OCI-LY7 (cell line): Measurements from ENCODE around the gene RIIAD1.

Experiments used
- CTCF ChIP-seq: fragments of 200-600 bp; sonication (generic); conservative IDR thresholded peaks from 2 replicates; pipeline ENCODE4 v1.5.1; 2014; ENCODE audit warnings: mild to moderate bottlenecking, antibody characterized with exemption, low read length, moderate library complexity, mixed read lengths
- EZH2phosphoT487 ChIP-seq: fragments of 200-600 bp; sonication (generic); IDR thresholded peaks from 2 replicates; pipeline ENCODE4 v1.6.1; 2018; ENCODE audit warnings: low read depth, borderline replicate concordance, mild to moderate bottlenecking, mixed run types, antibody characterized with exemption, low read length, moderate library complexity, mixed read lengths

DNA sequence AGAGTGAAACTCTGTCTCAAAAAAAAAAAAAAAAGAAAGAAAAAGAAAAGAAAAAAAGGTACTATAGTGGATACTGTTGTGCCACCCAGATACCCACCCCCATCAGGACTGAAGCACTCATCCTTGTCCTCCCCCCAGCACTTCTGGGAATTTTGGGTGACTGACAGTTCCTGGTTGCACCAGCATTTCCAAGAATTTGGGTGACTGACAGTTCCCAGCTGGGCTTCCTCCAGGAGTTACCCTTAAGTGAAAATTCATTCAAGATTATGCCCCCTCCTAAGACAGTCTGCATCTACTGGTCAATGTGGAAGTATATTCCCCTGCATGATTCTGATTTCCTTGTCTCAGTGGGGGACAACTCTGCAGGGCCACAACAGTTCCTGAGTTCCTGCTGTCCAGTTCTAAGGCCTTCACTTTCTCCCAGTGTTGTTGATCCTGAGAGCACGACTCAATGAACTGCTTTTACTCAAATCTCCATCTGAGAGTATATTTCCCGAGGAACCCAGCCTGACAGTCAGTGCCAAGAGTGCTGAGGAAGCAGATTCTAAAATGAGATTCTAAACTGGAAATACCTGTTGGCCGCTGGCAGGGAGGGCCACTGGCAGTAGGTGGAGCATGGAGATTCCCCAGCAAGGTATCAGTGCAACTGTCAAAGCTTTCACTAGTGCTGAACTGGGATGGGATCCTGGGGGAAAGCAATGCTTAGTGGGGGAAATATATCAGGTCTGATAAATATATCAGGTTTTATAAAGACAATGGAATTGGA is 18.5 kb downstream of the RIIAD1 start:
- TF ChIP-seq CTCF = no peak
- no peak for TF ChIP-seq EZH2phosphoT487
